HG02973 (cell line): ENCODE results near the gene CCDC43.
"Not testable (repeated sequence)": the region's sequence is repeated elsewhere in the genome, so short reads cannot be mapped to it uniquely, and the experiment has no call there.

Experiments used
- ATAC-seq: cut with Tn5 transposase; IDR thresholded peaks from one replicate; pipeline ENCODE4 v1.9.1; 2021; ENCODE audit warnings: moderate library complexity; ENCODE audit not compliant: unreplicated experiment

CCDC43 gene

DNA sequence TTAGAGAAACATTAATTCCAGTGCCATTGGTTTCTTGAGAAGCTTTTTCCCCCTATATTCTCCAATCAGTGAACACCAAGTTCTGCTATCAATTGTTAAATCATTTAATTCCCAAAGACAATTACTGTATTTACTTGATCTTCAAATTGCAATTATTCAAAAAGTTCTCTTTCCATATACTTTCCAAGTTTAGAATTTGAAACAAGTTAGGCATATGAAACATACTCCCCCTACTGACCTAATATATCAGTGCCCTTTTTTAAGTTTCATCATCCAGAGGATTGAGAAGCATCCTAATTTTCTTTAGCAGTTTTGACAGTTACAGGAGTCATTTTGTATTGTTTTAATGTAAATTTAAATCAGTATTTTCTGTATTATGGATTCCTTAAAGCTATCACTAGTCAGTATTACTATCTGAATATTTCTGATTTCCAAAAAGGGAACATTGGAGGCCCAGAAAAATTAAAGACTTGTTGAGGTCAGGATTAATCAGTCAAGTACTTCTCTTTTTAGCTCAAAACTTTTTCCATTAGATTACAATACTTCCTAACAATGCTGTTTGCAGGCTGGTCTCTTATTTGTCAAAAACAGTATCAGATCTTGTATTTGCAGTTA, 17.0 kb downstream of the CCDC43 start:
- no peak for ATAC-seq

DNA sequence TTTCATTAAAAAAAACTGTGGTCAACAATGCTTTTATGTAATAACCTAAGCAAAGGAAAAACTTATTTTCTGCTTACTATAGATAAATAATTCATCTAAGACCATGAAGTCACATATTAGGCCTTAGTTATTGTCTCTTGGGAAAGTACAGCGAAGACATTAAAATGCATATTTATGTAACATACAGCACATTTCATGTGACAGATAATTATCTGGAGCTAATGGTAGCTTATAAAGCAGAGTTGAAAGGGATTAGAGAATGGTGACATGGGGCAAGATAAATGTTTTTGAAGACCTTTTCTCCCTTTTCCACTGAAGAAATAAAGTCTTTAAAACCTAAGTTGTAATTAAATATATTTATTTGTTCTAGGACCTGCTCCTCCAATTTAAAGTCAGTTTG, 23.6 kb downstream of the CCDC43 start:
- ATAC-seq: no peak

DNA sequence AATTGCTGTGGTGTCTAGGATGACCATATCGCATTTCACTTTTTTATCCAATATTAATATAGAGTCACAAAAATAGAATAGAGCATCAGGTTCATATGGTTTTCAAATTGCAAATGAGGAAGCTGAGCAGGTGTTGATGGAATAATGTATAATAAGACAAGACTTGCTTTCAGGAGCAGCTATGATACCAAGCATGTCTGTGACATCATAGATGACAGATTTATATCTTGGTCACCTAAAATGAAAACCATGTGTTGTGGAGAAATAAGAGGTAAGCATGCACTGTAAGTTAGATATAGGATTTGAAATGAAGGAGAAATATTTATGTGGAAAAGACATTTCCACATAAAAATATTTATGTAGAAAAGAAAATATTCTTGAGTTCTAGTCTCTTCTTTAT, 24.7 kb downstream of the CCDC43 start:
- no peak for ATAC-seq

DNA sequence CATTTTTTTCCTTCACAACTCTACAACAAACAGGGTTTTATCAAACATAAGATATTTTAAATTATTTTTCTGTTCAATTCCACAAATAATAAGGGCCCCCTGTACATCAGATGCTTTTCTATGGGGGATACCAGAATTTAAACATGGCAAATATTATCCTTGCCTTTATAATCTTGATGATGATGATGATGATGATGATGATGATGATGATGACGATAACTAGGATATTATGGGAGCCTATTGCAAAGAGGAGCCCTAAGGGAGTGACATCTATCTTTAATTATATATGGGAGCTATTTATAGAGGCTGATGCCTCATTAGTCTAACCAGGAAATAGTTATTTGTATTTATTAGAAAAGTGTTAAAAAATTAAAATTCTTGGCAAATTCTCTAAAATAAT, 26.5 kb downstream of the CCDC43 start:
- no peak for ATAC-seq

DNA sequence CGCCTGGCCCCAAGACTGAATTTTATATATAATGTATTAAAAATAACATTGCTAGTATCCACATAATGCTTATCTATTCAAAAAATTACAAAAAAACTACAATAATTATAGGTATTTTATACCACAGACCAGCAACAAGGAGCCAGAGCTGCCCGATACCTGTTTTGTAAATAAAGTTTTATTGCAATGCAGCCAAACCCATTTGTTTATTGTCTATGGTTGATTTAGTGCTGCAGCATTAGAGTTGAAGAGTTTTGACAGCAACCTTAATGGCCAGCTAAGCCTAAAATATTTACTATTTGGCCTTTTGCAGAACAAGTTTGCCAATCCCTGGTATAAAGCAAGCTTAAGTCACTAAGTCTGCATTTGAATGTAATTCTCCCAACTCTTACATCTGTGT, 27.7 kb downstream of the CCDC43 start:
- ATAC-seq: no peak

DNA sequence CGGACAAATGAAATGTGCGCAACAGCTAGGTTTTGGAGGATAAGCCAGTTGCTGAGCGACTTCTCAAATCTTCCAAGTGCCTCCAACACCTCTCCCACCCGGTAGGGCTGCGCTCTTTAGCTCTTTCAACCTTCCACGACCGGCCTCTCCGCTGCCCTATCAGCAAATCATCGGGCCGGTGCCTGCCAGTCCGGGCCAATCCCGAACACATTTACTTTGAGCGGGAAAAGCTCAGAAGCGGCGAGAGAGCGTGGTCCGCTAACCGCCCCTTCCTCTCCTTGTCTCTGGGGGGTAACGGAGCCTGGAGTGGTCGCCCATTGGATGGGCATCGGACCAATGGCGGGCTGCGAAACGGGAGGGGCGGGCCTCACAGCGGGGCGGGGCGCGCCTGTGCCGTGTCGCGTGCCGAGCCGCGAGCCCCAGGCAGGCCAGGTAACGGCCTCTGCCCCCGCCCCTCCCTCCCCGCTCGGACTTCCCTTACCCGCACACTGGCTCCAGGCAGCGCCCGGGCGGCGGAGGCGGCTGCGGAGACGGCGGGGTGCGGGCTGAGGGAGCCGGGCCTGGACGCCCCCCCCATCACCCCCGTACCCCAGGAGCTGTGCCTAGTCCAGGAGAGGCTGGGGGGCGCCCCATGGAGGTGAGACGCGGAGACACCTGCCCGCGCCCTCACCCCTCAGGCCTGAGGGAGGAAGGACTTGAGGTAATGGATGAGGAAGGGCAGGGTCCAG, 33.4 kb downstream of the CCDC43 start, which contains the start of gene MEIOC:
Gene MEIOC (plus strand): TSS at position 486 of the 728 bp plus-strand sequence. CDS start 146 bp downstream, at position 632.
- ATAC-seq: no peak

DNA sequence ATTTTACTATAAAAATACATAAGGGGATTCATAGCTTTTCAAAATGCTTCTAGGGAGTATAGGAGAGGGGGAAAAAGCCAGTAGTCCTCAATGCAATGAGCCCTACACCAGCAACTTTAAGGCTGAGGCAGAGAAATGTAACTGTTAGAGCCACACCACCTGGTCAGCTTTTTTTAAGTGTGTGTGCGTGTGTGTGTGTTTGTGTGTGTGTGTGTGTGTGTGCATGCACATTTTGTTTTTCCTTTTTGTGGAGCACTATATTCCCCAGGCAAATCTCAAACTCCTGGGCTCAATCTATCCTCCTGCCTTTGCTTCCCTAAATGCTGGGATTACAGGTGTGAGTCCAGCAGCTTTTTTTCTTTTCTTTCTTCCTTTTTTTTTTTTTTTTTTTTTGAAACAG, 35.6 kb downstream of the CCDC43 start:
- no peak for ATAC-seq

DNA sequence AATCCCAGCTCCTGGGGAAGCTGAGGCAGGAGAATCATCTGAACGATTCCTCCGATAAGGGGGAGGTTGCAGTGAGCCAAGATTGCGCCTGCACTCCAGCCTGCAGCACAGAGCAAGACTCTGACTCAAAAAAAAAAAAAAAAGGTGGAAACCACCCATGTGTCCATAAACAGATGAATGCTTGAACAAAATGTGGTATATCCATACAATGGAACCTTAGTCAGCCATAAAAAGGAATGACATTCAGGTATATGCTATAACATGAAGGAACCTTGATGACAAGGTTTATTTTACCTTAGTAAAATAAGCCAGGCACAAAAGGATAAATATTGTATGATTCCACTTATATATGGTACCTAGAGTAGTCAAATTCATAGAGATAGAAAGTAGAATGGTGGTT, 36.2 kb downstream of the CCDC43 start:
- no peak for ATAC-seq

DNA sequence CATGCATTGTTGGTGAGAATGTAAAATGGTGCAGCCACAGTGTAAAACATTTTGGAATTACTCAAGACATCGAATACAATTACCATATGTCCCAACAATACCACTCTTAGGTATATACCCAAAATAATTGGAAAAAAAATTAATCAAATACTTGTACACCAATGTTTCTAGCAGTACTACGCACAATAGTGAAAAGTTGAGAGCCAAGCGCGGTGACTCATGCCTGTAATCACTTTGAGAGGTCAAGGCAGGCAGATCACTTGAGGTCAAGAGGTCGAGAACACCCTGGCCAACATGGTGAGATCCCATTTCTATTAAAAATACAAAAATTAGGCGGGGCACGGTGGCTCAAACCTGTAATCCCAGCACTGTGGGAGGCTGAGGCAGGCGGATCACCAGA, 36.8 kb downstream of the CCDC43 start:
- no peak for ATAC-seq

DNA sequence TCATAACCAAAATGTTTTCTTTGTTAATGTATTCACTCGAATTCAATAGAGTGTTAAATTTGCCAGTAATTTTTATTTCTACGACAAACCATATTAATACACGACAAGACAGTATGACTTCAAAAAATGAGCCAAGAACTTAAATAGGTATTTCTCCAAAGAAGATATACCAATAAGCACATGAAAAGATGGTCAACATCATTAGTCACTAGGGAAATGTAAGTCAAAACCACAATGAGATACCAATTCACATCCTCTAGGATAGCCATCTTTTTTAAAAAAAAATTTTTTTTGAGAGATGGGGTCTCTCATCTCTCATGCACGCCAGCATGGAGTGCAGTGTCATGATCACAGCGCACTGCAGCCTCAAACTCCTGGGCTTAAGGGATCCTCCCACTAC, 38.3 kb downstream of the CCDC43 start:
- no peak for ATAC-seq

DNA sequence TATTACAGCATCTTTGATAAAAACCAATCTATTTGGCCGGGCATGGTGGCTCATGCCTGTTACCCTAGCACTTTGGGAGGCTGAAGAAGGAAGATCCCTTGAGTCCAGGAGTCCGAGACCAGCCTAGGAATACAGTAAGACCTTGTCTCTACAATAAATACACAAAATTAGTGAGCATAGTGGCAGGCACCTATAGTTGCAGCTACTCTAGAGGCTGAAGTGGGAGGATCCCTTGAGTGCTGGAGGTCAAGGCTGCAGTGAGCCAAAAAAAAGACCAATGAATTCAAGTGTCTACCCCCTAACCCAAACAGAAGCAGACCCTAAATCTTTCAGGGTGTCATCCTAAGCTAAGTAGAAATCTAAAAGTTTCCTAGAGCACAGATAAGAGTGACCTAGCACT, 40.6 kb downstream of the CCDC43 start:
- no peak for ATAC-seq

DNA sequence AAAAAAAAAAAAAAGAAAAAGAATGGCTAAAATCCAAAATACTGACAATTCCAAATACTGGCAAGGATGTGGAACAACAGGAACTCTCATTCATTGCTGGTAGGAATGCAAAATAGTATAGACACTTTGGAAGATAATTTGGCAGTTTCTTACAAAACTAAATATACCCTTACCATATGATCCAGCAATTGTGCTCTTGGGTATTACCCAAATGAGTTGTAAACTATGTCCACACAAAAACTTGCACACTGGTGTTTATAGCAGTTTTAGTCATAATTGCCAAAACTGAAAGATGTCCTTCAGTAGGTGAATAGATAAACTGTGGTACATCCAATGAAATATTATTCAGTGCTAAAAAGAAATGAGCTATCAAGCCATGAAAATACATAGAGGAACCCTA, 41.8 kb downstream of the CCDC43 start:
- ATAC-seq: no peak

DNA sequence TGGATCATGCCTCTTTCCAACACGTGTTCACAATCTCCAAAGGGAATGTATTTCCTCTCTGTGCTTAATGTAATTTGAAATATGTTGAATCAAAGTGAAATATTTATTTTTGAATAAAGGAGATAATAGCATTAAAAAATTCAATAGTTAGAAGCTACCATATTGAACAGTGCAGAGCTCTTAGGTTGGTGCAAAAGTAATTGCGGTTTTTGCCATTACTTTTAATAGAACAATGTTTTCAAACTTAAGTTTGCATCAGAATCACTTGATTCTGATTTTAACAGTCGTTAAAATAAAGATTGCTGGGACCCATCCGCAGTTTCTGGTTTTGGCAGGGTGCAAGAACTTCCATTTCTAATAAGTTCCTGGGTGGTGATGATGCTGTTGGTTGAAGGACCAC, 43.3 kb downstream of the CCDC43 start:
- ATAC-seq: no peak

DNA sequence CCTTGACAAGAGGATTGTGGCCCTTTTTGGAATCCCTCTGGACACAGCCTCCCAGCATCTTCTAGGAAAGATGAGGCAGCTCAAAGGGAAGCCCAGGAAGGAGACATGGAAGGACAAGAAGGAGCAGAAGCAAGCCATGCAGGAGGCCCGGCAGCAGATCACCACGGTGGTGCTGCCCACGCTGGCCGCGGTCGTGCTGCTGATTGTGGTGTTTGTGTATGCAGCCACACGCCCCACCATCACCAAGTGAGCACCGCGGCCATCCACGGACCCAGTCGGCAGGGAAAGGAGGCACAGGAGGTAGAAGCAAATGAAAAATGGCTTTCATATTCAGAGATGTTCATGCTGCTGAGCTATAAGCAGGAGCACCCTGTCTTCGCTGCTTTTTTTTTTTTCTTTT, 44.2 kb downstream of the CCDC43 start:
- ATAC-seq: no peak

DNA sequence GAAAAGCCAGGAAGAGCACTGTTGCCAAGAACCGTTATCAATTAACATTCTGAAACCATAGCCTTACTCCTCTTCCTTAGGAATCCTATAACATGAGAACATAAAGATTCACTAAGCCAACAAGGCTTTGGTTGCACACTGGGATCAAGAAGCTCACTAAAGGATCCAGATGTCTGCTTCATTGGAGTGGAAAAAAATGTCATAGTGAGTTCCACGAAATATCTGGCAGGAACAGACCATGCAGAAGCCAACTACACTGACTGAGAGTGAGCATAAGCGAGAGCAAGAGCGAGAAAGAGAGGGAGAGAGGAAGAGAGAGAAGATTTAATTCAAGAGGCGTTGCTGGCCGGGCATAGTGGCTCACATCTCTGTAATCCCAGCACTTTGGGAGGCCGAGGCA, 46.7 kb downstream of the CCDC43 start:
- ATAC-seq: no peak

DNA sequence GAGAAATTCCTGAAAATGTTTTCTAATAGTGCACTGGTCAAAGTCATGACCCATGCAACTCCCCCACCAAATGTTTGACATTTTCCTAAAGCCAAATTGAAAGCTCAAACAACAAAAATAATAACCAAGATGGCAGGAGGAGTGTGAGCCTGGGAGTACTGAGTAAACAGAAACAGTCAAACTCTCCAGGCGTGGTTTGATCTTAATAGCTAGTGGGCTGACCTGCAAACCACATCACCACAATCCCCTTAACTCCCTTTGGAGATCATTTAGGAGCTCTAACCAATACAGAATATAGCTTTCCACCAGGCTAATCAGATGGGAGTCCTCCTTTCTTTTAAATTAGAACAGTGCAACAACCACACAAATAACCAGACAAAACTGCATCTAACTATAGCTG, 52.5 kb downstream of the CCDC43 start:
- no peak for ATAC-seq

DNA sequence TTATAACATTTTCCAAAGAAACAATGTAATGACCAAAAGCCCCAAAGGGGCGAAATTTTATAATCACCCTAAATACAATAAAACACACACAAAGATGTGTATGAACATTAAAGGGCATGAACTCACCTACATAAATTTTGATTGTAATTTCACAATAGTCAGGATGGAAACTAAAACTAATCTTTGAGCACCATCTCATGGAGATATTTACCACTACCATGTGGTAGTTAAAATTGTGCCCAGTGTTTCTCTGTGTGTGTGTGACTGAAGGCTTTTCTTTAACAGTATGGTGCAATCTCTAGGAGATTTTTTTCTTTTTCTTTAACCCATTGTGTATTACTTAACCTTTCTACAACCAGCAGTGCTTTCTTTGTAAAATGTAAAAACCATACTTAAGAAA, 53.0 kb downstream of the CCDC43 start:
- ATAC-seq: no peak

DNA sequence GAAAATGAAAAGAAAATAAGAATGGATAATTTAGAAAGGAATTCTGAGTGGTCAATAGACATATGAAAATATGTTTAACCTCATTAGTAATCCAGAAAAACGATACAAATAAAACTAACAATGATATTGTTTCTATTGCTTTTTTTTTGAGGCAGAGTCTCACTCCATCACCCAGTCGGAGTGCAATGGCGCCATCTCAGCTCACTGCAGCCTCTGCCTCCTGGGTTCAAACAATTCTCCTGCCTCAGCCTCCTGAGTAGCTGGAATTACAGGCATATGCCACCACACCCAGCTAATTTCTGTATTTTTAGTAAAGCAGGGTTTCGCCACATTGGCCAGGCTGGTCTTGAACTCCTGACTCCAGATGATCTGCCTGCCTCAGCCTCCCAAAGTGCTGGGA, 55.2 kb downstream of the CCDC43 start:
- ATAC-seq: not testable (repeated sequence)

DNA sequence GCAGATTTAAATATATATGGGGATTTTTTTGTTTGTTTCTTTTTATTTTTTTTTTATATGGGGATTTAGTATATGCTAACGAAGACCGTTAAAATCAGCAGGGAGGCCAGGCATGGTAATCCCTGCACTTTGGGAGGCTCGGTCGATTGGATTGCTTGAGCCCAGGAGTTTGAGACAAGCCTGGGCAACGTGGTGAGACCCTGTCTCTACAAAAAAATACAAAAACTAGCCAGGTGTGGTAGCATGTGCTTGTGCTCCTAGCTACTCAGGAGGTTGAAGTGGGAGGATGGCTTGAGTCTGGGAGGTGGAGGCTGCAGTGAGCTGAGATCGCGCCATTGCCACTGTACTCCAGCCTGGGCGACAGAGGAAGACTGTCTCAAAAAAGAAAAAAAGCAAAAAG, 55.6 kb downstream of the CCDC43 start:
- no peak for ATAC-seq

DNA sequence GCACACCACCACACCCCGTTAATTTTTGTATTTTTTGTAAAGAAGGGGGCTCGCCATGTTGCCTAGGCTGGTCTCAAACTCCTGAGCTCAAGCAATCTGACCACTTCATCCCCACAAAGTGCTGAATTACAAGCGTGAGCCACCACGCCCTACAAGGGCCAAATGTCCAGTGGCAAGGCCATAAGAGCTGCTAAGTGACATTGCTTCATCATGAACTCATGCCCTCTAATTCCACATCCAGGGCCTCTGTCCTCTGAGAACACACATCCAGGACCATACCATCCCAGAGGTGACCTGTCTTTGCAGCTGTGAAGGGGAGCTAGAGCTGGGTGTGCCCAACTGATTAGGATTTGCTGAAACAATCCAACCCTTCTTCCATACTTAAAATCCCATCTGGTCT, 58.9 kb downstream of the CCDC43 start:
- no peak for ATAC-seq

DNA sequence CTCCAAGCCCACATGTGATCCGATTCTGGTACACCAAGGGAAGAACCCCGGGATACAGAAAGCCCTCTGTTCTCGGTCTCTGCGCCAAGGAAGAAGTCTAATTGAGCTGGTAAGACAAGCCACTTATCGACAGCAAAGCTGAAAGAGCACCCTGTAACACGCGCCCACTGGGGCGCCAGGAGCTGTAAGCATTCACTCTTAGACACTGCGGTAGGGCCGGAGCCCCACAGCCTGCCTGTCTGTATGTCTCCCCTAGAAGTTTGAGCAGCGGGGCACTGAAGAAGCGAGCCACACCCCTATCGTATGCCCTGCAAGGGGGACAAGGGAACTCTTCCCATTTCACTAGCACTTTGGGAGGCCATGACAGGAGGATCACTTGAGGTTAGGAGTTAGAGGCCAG, 60.3 kb downstream of the CCDC43 start:
- ATAC-seq: no peak

DNA sequence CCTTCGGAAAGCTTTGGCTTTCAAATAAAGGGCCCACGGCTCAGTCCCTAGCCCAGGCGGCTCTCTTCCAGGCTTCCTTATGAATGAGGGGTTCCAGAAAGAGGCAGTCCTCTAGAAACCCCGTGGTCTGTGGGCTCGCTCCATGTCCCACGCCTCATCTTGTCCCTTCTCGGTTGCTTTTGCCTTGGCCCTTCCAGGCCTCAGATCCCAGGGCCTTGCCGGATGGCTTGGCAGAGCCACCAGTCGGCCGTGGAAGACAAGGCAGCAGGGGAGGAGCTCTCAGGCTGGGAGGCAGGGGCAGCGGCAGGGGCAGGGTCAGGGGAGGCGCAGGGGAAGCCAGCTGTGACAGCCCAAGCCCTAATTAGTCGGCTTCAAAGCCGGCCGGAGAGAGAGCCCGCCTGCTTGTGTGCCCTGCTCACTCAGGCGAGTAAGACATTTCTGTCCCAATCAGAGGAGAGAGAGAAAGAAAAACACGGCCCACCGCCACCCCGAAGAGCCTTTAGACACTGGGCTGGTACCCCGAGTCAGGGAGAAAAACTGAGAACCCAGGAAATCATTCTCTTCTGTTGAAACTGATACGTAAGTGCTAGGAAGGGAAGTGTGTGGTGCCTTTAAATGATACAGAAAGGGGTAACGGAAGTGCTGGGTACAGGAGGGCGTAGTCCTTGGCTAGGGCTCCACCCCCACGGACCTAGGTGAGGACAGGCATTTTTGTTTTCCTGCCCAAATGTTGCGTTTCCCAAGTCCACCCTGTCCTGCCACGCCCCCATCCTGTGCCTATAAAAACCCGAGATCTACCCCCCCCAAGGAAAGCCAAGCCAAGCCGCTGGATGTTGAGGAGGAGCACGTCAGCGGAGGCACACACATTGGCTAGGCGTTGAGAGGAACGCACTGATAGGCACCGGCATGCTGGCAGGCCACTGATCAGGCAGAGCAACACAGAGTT, 61.1 kb downstream of the CCDC43 start:
- no peak for ATAC-seq
